Activated CD4-positive, alpha-beta T cell treated with anti-CD3 and anti-CD28 coated beads for 4 hours (primary cell): ENCODE measurements around the gene CMBL.
"Not testable (repeated sequence)": the region's sequence is repeated elsewhere in the genome, so short reads cannot be mapped to it uniquely, and the experiment has no call there.

Experiments
- DNase-seq, 2 donors: peaks; one replicate each; pipeline ENCODE4 v3.0.0-alpha.2; 2020

CMBL gene

GRCh38 chr5:10310066-10310779, 2.5 kb upstream of the CMBL start:
- DNase-seq = no peak

GRCh38 chr5:10308844-10309243, 1.1 kb upstream of the CMBL start:
- no peak for DNase-seq

GRCh38 chr5:10306806-10307205, 896 bp downstream of the CMBL start:
- no peak for DNase-seq

DNA sequence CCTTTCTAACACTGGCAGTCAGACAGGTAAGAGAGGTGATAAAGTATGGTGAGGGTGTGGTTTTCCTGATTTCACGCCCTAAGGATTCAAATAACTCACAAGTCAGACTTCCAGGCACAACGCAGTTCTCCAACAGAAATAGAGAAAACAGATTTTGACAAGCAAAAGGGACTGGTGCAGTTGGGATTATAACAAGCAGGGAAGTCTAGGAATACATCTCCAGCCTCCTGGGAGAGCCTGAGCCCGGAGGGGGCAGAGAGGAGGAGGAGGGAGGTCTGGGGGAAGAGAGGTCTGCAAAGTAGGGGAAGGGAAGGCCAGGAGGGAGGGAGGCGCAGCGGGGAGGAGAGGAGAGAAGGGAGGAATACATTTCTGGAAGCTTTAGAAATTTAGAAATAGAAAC, 1.6 kb downstream of the CMBL start:
- DNase-seq = no peak

- DNase-seq = no peak
Observed at GRCh38 chr5:10304932-10305331, 2.8 kb downstream of the CMBL start.

GRCh38 chr5:10303699-10304170, 4.0 kb downstream of the CMBL start:
- DNase-seq = no peak

- no peak for DNase-seq
Observed at GRCh38 chr5:10303201-10303600, 4.5 kb downstream of the CMBL start.

DNA sequence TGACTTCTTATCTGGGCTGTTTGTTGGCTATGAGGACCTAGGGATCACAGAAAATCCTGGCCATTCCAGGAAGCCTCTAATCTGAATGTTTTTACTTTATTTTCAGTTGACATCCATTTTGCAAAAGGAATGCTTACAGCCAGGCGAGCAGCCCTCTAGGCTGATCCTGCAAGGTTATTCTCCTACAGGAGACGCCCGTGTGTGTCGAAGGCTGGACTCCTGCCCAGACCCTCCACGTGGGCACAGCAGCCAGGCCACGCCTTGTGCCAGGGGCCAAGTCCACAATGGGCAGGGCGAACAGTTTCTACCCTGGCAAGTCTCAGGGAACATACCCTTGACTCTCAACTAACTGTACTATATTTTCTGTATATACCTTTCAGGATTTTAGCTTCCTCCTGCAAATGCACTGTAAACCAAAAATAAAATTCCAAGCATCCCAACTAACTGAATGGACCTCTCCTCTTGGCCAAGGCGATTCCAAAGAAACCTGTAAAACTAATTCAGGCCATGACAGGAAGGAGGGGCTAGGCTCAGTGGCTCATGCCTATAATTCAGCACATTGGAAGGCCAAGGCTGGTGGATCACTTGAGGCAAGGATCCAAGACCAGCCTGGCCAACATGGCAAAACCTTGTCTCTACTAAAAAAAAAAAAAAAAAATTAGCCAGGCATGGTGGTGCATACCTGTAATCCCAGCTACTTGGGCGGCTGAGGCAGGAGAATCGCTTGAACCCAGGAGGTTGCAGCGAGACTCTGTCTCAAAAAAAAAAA, 5.7 kb downstream of the CMBL start:
- no peak for DNase-seq

GRCh38 chr5:10301266-10301665, 6.4 kb downstream of the CMBL start:
- no peak for DNase-seq

DNA sequence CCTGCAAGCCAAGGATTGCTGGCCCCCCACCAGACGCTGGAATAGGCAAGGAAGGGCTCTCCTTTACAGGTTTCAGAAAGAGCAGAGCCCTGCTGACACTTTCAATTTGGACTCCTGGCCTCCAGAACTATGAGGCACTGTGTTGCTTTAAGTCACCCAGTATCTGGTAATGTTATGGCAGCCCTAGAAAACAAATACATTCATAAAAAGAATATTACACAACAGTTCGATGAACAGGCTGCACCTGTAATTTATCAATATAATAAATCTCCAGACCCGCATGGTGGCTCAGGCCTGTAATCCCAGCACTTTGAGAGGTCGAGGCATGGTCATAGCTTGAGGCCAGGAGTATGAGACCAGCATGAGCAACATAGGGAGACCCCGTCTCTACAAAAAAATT, 7.5 kb downstream of the CMBL start:
- no peak for DNase-seq

DNA sequence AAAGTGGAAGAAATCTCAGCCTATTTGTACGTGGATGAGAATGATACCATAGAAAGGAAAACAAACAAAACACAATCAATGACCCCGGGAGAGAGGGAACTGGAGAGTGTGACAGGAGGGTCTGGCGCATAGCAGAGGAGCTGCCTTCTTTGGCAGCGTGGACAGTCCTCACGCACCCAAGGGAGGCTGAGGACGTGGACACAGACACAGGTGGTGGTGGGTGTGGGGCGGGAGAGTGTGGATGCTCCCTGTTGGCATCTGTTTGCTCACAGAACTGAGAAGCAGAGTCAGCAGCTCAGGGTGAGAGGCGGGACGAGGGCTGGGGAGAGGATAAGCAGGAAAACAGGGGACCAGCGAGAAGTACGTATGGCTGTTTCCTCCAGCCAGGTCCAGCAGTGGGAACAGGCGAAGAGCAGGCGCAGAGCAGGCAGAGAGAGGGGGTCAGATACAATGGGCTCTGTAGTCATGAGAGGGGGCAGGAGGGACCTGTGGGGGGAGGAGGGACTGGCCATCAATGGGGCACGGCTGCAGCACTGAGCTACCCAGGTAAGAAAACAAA, 10.0 kb downstream of the CMBL start:
- no peak for DNase-seq

- no peak for DNase-seq
Observed at GRCh38 chr5:10295619-10296326, 11.9 kb downstream of the CMBL start.

DNA sequence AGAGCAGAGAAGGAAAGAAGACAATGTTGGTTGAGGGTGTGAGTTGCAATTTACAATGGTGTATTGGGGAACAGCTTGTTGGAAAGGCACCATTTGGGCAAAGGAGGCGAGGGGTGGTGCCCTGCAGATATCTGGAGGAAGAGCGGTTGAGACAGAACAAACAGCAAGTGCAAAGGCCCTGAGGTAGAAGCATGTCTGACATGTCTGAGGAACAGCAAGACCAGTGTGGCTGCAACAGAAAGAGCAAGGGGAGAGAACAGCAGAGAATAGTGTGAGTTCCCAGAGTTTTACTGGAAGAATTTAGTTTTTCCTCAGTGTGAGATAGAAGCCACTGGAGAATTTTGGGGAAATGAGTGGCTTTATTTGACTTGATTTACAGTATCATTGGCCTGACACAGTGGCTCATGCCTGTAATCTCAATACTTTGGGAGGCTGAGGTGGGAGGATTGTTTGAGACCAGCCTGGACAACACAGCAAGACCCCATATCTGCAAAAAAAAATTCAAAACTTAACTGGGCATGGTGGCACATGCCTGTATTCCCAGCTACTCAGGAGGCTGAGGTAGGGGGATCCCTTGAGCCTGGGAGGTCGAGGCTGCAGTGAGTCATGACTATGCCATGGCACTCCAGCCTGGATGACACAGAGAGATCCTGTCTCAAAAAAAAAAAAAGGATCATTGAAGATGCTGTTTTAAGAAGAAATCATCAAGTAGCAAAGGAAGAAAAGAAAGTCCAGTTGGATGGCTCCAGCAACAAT, 13.6 kb downstream of the CMBL start:
- DNase-seq = no peak

DNA sequence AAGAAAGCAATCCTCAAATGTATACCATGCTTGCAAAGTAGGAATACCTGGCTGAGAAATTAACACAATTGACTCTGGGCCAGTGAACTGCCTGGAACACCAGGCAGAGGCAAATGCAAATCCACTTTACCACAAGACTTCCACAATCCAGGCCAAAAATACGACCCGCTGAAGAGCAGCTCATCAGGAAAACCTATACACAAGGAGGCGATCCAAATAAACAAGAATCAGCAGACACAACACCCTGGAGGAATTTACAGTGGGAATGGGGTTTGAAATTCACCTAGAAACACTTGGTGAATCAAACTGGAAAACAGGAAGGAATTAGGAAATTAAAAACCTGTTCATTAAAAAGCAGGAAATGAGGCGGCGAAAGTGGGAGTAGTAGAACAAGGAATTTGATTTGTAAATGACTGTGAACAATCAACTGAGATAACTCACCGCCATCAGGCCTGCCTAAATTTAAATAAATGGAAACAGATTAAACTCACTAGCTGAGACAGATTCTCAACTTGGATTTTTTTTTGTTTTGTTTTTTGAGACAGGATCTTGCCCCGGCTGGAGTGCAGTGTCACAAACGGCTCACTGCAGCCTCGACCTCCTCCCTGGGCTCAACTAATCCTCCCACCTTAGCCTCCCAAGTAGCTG, 15.9 kb downstream of the CMBL start:
- no peak for DNase-seq

DNA sequence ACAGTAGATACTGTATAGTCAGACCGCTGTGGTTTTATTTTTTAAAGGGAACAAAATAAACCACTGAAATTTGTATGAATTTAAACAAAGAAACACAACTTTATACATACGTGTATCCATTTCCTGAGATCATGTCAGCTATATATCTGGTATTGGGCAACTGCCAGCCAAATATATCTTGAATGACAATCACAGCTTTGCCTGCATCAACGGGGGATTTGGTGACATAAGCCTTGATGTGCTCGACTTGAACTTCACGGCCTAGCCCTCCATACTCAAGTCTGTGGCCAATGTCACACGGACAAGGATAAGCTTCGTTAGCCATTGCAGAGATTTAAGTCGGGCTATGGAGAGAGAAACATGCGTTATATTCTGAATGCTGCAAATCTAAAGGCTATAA, 17.3 kb downstream of the CMBL start:
- no peak for DNase-seq

GRCh38 chr5:10289991-10290390, 17.7 kb downstream of the CMBL start:
- no peak for DNase-seq

- DNase-seq = no peak
Observed at GRCh38 chr5:10289353-10289752, 18.3 kb downstream of the CMBL start.

DNA sequence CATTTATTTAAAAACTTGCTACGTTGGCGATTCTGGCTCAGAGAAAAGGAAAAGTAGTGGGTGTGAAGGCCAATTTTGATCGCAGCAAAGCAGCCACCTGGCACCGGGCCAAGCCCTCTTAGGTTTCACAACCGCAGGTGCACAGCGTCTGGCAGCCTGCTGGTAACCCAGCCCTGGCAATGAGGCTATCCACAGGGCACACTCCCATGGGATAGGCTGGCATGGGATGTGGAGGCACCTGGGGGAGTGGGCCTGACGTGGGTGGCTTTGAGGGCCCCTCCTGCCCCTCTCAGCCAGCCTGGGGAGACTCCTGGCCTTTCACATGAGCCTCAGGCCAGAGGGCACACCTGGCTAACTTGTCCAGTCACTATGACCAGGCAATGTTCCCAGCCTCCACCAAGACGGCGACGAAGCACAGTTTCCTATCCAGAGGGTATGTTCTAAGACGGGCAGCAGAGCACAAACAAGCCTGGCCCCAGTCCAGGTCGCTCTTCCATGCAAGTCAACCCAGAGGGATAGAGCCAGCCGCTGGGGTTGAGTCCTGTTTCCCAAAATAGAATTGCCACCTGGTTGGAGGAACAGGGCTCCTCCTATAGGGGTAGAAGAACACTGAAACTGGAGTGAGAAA, 19.0 kb downstream of the CMBL start:
- DNase-seq = peak in 1 of 2 donors; percentile 21

DNA sequence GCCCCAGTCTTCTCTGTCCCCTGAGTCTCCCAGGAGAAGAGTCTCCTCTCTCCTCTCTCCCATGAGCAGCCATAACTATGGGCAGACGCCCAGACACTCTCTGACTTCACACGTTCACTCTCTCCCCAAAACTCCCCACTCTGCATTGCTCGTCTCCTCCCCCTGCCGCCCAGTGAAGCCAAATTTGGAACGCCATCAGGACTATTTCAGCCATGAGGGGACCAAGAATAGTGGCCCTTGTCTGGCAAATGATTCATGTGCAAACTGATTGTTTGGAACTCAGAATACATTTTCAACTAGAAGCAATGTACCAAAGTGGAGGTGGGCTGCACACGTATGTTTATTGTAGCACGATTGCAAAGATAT, 20.9 kb downstream of the CMBL start:
- DNase-seq = no peak

DNA sequence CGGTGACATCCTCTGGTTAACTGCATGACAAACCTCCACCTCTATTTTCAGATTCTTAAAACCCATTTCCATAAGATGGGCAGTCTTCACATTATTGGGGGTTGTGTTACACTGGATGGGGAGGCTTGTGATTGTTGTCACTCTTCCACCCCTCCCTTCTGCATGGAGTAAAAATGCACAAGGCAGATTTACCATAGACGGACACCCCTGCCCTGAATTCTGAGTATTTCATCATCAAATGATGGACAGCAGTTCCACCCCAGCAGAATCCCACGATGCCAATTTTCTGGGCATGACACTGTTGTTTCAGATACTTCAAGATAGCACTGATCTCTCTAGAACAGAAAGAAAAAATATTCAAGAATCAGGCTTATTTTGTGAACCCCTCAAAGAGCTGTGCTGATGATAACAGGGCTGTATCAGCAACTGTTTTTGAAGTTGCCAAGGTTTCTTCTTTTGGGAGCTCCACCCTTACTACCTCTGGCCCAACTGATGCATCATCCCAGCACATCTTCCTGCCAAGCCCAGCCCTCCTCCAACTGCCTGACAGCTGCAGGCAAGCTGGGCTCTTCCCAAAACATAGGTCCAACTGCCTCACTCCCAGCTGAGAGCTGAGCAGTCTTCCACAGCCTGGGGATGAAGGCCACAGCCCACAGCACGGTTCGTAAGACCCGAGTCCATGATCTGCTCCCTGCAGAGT, 21.4 kb downstream of the CMBL start:
- DNase-seq = no peak

- DNase-seq = not testable (repeated sequence)
Observed at GRCh38 chr5:10285362-10285761, 22.3 kb downstream of the CMBL start.
